GM19324 (cell line): ENCODE measurements around the gene GPR156.
"Not testable (repeated sequence)": the region's sequence is repeated elsewhere in the genome, so short reads cannot be mapped to it uniquely, and the experiment has no call there.

Experiments
- ATAC-seq: cut with Tn5 transposase; IDR thresholded peaks from one replicate; pipeline ENCODE4 v1.9.1; 2021; ENCODE audit warnings: mild to moderate bottlenecking, moderate library complexity; ENCODE audit not compliant: unreplicated experiment, low FRiP score

Gene GPR156

GRCh38 chr3:120167488-120167887 is 117.5 kb downstream of the GPR156 start:
- ATAC-seq = no peak

GRCh38 chr3:120163816-120164215 is 121.2 kb downstream of the GPR156 start:
- ATAC-seq = no peak

DNA sequence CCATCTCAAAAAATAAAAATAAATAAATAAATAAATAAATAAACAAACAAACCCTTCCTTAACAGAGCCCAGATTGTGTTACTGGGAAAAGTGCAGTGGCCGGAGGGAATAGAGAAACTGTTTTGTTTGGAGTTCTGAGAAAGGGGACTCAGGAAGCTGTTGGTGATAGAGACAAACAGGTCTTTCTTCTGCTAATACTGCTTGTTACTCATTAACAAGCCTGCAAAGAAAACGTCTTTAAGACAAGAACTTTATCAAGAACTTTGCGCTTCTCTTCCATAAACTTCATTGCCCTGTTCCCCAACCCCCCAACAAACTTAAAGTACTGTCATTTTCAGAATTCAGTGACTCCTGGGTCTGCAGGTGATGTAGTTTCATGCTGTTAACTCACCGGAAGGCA is 122.0 kb downstream of the GPR156 start:
- no peak for ATAC-seq

DNA sequence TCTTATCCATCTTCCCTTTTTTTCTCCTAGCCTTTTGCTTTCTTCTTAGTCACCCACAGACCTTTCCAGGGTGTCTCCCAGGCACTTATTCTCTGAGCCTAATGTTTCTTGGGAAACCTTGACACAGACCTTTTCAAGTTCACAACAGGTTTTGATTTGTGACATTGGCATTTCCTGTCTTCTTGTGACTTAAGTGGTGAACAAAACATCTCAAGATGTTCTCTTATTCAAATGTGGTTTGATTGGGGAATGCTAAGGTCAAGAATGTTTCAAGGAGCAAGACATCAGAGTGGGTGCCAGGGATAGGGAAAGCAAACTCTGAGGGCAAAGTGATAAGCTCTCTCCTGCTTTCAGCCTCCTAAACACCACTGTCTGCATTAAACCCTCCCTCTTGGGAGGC is 122.6 kb downstream of the GPR156 start:
- no peak for ATAC-seq

DNA sequence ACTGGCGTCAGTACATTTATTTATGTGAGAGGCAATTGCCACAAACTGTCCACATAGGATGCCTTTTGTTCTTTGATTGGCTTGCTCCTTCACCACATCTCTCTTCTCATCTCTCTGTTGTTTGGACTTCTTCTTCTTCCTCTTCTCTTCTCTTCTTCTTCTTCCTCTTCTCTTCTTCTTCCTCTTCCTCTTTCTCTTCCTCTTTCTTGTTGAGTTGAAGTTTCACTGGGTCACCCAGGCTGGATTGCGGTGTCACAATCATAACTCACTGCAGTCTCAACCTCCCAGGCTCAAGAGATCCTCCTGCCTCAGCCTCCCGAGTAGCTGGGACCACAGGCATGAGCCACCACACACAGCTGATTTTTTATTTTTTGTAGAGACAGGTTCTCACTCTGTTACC is 123.1 kb downstream of the GPR156 start:
- ATAC-seq = no peak

GRCh38 chr3:120160050-120160449 is 125.0 kb downstream of the GPR156 start:
- ATAC-seq = no peak

DNA sequence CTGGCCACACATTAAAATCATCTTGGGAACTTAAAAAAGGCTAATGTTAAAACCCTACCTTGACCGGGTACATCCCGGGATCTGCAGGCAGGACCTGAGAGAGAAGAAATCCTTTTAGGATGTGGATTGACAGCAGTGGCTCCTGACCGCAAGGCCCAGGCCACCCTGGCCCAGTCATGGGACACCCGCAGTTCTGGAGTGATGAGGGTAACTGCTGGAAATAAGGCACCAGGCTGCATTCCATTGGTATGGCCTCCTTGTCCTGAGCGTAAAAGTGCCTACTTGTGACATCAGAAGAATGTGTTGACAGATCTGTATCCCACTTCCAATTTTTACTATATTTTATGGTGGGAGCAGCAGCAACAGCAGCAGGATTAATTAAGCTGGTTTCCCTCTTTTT is 127.3 kb downstream of the GPR156 start:
- ATAC-seq = no peak

GRCh38 chr3:120157113-120157512 is 127.9 kb downstream of the GPR156 start:
- ATAC-seq = no peak

DNA sequence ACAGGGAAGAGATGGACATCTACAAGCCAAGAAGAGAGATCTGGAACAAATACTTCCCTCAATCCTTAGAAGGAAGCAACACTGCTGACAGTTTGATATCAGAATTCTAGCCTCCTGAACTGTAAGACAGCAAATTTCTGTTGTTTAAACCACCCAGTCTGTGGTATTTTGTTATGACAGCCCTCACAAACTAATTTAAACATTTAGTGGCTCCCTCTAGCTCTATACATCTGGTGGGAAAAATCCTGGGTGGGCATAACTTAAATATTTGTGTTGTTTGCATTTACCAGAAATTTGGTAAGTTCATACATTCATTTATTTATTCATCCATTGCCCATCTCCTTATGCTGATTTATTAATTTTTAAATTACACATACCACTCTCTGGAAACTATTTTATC is 128.3 kb downstream of the GPR156 start:
- no peak for ATAC-seq

- ATAC-seq = not testable (repeated sequence)
Observed at GRCh38 chr3:120155694-120156093, 129.3 kb downstream of the GPR156 start.

GRCh38 chr3:120155108-120155507 is 129.9 kb downstream of the GPR156 start:
- no peak for ATAC-seq

DNA sequence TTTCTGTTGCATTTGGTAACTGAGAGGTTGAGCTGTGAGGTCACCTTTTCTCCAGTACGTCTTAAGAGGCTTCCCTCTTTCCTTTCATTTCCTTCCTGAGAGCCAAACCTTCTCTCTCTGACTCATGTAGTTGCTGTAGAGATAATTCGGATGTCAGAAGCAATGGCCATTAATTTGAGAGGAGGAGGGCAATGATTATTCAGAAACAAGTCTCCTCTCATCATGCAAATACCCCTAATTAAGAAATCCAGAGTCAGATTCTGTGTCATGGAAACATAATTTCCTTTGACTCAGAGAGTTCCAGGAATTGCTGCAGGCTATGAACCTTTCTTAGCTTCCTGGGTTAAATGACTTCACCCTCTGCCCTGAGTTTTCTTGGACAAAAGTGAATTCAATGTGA is 131.7 kb downstream of the GPR156 start:
- no peak for ATAC-seq

GRCh38 chr3:120151791-120152190 is 133.2 kb downstream of the GPR156 start:
- no peak for ATAC-seq

- ATAC-seq = no peak
Observed at GRCh38 chr3:120148187-120148949, 136.7 kb downstream of the GPR156 start.

DNA sequence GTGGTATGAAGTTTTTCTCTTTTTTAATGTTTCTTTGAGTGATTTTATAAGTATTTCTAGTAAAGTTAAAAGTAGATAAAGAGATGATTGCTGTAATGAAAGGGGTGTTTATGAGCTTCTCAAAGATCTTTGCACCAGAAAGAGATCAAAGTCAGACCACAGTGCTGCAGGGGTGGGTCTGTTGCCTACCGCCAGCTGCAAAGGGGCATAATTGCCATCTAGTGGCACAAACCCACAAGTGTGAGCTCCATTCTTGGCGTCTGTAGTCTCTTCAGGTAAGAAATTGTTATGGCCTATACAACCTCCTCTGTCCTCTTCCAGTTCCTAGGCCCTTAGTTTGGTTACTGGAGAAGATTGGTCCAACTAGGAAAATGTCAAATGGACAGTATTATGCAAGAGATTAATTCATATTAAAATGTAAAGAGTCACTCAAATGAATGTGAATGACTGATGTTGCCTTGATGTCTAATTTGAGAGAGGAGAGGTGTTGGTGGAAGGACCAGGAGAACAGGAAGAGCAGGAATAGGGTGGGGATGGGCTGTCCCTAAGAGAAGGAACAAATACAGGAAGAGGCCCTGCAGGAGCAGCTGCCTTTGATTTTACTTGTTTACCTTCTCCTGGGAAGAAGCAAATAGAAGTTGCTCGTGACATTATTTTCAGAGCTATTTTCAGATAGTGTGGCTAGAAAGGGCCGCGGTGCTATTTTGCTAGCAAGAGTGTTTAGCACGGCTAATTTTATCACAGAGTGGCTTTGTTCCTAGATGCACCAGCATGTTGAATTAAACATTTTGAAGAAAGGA is 137.8 kb downstream of the GPR156 start:
- peak; percentile 56 for ATAC-seq

DNA sequence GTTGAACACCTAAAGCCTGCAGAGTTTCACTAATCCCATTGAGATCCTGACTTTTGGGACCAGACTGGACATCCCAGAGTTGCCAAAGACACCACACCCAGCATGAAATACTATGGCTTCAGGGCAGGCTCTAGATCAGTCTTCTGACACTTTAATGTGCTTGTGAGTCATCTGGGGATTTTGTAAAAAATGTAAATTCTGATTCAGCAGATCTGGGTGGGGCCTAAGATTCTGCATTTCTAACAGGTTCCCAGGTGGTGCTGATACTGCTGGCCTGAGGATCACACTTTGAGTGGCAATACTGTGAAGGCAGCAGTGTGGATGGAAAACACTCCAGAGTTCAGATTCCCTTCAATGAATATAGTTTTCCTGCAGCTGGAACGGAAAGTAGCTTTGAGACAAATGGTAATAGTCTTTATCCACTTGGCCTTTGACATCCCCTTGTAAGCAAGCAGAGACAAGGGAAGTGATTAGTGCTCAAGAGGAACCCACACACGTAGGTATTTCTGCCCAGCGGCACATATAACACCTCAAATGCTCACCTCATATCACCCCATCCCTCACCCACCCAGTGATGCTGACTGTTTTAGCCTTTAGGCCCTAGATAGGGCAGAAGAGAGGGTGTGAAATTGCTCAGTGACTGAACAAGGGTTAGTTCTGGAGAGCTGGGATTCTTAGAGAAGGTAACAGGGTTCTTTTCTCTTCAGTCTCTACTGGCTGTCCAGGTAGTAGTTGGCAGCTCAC is 139.3 kb downstream of the GPR156 start:
- ATAC-seq = no peak

DNA sequence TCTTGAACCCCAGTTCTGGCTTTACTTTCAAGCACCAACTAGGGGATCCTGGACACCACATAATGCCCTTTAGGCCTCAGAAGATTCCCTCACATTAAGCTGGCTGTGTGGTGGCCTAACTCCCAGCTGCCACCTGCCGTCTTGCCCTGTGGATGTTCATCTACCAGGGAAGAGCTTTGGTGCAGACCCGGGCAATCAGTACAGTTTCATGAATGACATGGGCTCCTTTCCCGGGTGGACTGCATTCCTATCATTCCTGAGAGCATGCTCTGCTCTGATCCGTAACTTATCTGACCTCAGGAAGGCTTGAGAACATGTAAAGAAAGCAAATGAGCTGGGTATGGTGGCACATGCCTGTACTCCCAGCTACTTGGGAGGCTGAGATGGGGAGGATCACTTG is 140.8 kb downstream of the GPR156 start:
- no peak for ATAC-seq

DNA sequence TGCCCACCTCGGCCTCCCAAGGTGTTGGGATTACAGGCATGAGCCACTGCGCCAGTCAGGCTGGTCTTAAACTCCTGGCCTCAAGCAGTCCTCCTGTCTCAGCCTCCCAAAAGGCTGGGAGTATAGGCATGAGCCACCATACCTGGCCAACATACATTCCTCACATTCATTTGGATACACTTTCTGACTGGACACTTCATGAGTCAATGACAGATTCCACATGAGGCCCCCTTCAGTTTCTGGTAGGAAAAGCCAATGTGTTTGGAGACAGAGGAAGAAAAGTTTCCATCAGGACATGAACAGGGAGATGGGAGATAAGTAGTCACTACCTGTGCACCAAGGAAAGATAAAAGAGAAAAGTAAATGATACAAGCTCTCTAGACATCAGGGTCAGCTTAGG is 141.3 kb downstream of the GPR156 start:
- no peak for ATAC-seq

GRCh38 chr3:120142236-120142635 is 142.8 kb downstream of the GPR156 start:
- ATAC-seq = no peak

DNA sequence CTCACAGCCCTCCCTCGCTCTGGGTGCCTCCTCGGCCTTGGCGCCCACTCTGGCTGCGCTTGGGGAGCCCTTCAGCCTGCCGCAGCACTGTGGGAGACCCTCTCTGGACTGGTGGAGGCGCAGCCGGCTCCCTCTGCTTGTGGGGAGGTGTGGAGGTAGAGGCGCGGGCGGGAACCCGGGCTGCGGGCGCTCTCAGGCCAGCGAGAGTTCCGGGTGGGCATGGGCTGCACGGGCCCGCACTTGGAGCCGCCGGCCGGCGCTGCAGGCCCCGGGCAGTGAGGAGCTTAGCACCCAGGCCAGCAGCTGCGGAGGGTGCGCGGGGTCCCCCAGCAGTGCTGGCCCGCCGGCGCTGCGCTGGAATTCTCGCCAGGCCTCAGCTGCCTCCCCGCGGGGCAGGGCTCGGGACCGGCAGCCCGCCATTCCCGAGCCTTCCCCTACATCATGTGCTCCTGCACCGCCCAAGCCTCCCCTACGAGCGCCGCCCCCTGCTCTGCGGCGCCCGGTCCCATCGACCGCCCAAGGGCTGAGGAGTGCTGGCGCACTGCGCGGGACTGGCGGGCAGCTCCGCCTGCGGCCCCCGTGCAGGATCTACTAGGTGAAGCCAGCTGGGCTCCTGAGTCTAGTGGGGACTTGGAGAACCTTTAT is 144.8 kb downstream of the GPR156 start:
- ATAC-seq = no peak

DNA sequence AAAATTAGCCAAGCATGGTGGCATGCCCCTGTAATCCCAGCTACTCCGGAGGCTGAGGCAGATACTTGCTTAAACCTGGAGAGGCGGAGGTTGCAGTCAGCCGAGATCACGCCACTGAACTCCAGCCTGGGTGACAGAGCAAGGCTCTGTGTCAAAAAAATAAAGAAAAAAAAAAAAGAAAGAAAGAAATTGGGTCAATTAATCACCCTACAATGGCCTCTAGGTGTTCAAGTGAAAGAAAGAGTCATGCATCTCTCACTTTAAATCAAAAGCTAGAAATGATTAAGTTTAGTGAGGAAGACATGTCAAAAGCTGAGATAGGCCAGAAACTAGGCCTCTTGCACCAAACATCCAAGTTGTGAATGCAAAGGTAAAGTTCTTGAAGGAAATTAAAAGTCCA is 145.9 kb downstream of the GPR156 start:
- no peak for ATAC-seq
